ENCODE measurements around the gene HNRNPM.
"Not testable (repeated sequence)": the region's sequence is repeated elsewhere in the genome, so short reads cannot be mapped to it uniquely, and the experiment has no call there.

HNRNPM gene

GRCh38 chr19:8513687-8514504 lies 69.1 kb downstream of the HNRNPM start, which contains the start of gene ZNF414:
Gene ZNF414, minus strand, starts transcription at chr19:8514167. Its CDS starts 121 bp downstream, at chr19:8514046.
- peak; percentile 96 for DNase-seq

GRCh38 chr19:8514505-8515009 lies 69.8 kb downstream of the HNRNPM start:
- not testable (repeated sequence) for DNase-seq

DNA sequence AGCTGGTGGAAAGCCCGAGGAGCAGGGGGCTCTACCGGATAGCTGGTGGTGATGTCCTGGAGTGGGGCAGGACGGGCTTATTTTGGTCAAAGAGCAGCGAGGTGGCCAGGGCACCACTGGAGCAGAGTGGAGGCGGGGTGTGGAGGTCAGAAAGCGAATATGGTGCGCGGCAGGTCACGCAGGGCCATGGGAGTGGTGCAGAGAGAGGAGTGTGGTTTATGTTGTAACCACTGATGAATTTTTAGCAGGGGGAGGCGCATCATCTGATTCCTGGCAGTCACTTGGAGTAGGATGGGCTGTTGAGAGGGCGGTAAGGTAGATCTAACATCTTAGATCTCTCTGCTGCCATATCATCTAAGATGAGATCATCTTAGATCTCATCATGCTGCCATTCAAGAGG lies 70.5 kb downstream of the HNRNPM start:
- peak; percentile 46 for DNase-seq

DNA sequence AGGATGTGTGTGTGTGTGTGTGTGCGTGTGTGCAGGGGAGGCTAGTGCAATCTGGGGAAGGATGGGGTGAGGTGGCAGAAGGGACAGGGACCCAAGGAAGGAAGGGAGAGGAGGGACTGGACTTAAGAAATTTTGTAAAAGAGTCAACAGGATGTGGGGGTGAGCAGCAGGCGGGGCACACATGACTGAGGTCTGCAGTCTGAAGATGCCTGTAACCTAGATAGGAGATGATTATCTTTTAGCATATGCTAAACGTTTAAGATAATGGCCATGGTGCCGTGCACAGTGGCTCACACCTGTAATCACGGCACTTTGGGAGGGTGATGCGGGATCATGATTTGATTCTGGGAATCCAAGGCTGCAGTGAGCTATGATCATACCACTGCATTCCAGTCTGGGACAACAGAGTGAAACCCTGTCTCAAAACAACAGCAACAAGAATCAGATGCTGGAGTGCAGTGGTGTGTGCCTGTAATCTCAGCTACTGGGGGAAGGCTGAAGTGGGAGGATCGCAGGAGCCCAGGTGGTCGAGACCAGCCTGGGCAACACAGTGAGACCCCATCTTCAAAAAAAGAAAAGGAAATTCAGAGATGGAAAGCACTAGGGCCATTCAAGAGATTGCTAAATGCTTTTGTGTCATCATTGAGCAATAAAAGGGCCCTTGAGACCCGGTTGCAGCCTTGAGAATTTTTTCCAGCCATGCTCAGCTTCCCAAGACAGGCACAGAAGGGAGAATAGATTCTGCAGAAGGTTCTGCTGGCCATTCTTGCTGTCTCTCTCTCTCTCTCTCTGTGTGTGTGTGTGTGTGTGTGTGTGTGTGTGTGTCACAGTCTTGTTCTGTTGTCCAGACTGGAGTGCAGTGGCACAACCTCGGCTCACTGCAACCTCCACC lies 73.0 kb downstream of the HNRNPM start:
- DNase-seq, result peak; percentile 28

- no peak for DNase-seq
Observed at GRCh38 chr19:8518536-8518935, 73.8 kb downstream of the HNRNPM start.

DNA sequence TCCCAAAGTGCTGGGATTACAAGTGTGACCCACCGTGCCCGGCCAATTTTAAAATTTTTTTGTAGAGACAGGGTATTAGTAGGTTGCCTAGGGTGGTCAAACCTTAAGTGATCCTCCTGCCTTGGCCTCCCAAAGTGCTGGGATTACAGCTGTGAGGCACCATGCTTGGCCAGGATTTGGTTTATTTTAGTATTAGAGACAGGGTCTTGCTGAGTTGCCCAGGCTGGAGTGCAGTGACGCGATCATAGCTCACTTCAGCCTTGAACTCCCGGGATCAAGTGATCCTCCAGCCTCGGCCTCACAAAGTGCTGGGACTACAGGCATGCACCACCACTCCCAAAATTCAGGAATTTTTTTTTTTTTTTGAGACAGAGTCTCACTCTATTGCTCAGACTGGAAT lies 74.6 kb downstream of the HNRNPM start:
- no peak for DNase-seq

GRCh38 chr19:8525401-8525684 lies 80.6 kb downstream of the HNRNPM start:
- DNase-seq, result no peak

DNA sequence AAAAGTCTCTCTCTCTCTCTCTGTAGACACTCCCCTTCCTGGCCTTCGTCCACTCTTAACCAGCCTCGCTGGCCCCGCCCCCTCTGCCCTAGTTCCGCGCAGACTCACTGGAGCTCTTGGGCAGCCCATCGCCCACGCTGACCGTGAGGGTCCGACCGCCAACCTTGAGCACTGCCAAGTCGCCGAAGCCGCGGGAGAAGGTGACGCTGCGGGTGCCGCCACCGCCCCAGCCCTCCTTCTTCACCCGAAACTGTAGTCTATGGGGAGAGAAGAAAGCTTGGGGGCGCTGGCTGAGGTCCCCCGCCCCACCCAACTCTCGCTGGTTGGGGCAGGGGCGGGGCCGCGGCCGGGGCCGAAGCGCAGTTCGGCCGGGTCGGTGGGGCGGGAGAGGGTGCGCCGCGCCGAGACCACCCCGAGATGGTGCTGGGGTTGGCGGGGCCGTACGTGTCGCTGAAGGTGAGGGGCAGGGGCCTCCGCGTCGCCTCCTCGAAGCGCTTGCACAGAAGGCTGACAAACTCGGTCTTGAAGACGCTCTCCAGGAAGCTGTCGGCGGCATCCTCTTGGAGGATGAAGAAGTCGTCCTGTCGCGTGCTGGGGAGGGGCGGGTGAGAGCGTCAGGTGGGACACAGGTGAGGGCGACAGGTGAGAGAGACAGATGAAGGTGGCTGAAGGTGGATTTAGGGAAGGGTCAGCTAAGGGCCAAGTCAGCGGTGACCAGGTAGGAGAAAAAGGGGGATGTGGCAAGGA lies 81.7 kb downstream of the HNRNPM start:
- DNase-seq, result peak; percentile 28

- DNase-seq, result no peak
Observed at GRCh38 chr19:8528500-8528899, 83.7 kb downstream of the HNRNPM start.

DNA sequence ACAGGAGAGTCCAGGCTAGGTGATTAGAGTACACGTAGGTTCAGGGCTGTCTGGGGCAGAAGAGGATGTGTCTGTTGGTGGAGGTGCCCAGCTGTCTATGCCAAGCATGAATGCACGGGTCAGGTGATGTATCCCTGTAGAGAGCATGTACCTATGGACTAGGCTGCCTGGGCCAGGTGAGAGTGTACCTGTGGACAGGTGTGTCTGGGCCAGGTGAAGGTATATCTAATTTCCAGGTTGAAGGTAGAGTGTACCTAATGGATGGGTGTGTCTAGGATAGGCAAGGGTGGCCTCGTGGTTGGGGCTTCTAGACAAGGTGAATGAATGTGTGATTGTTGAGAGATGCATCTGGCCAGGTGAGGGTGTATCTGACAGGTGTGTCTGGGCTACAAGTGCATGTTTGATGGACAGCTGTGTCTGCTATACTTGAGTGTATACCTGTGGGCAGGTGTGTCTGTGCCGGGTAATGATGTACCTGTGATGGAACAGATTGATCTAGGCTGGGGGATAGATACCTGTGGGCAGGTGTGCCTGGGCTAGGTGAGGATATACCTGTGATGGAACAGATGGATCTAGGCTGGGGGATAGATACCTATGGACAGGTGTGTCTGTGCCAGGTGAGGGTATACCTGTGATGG lies 84.7 kb downstream of the HNRNPM start:
- DNase-seq, result no peak

- no peak for DNase-seq
Observed at GRCh38 chr19:8530061-8530679, 85.4 kb downstream of the HNRNPM start.

DNA sequence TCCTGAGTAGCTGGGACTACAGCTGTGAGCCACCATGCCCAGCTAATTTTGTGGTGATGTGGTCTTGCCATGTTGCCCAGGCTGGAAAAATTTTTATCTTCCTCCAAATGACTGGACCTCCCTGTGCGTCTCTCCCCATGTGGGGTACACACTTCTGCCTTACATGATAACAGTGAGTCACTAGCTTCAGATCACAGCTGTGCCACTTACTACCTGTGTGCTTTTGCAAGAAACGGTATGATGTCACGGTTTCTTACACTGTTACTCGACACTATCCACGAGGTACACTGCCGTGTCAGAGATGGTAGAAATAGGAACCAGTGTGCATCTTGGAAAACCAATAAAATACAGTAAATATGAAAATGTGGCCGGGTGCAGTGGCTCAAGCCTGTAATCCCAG lies 86.7 kb downstream of the HNRNPM start:
- peak; percentile 8 for DNase-seq

GRCh38 chr19:8532225-8532624 lies 87.5 kb downstream of the HNRNPM start:
- no peak for DNase-seq

GRCh38 chr19:8536282-8536681 lies 91.5 kb downstream of the HNRNPM start:
- DNase-seq, result no peak

DNA sequence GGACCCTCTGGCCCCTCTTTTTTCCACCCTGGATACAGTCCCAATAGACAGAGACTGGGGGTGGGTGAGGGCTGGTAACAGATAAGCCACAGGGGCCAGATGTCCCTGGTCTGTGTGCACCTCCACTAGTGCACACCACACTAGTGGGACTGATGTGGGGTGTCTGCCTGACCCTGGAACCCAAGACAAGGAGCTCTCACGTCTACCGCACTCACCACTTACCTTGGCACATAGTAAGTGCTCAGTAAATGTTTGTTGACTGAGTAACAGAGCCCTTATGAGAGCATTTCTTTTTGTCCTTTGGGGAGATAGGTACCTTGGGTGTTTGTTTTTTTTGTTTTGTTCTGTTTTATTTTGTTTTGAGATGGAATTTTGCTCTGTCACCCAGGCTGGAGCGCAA lies 92.3 kb downstream of the HNRNPM start:
- DNase-seq, result no peak

Measured in hematopoietic multipotent progenitor cell treated with erythropoietin and hydrocortisone succinate and interleukin-3 and kit ligand, for 8 days (in vitro differentiated cells).